Measurements from ENCODE around the gene CAPN13. TPM values are rescaled to one million over a fixed set of nuclear protein-coding genes. Genes with fewer than 3 reads are reported as not detected.

Gene CAPN13
- polyA plus RNA-seq, 1 of the 3 experiments (the other 2 are of a cell fraction), result not detected

- Histone ChIP-seq H3K4me2 (no peak overlapping the region), H3K79me2 (ENCODE audit: insufficient read depth) (no peaks in the 10 kb centered on the region), H3K27me3 (ENCODE audit: insufficient read depth) (no peaks in the 10 kb centered on the region), H4K20me1 (ENCODE audit: insufficient read depth) (no peaks in the 10 kb centered on the region), H3K27ac (ENCODE audit: low read depth in 2 of 2, low read length in 1 of 2) (no peak overlapping the region), H3F3A (replicated peaks; ENCODE audit: insufficient read depth) (no peaks in the 10 kb centered on the region), H3K9ac (no peak overlapping the region), H3K4me3 (ENCODE audit: low read depth in 2 of 2, low read length in 1 of 2) (no peak overlapping the region; a peak in 1 of 4 replicates), H3K9me2 (no peaks in the 10 kb centered on the region), H3K36me3 (replicated peaks in 1 of 2; ENCODE audit: control insufficient read depth in 1 of 2, insufficient read depth in 2 of 2, low read length in 1 of 2) (no peaks in the 10 kb centered on the region), H2AFZ (ENCODE audit: low read depth) (no peak overlapping the region), H3K4me1 (ENCODE audit: control insufficient read depth in 1 of 2, insufficient read depth in 2 of 2, low read depth in 1 of 2, low read length in 1 of 2) (peaks cover 0 to 4% of the 10 kb centered on the region in 2 experiments; a peak in 1 of 4 replicates), H3K9me3 (peaks cover 11% of the 10 kb centered on the region; the same call in 1 of the 2 replicates)
- 63% methylated on average over 12 of the region's 12 CpGs for WGBS (ENCODE audit: low lambda C conversion rate)
- ChIA-PET CTCF (interaction anchor here (0.5 to 16.8 kb wide), 75 partner anchors 7 to 645 kb away, joined by 3 to 573 read pairs (median 4); partner anchors contain the start of genes LBH and LCLAT1), POLR2A (no interaction called here)
- DNase-seq, result peak; percentile 79
- TF ChIP-seq SMC3 (IDR thresholded peaks at IDR 0.05; ENCODE audit: low read depth, low read length) (peak; percentile 100), GABPA (IDR thresholded peaks at IDR 0.05; ENCODE audit: low read depth) (no peak), RAD21 (IDR thresholded peaks at IDR 0.05; ENCODE audit: low read length) (peak; percentile 100), YY1 (IDR thresholded peaks at IDR 0.05; ENCODE audit: low read depth) (no peak), JUND (IDR thresholded peaks at IDR 0.05) (no peak), RCOR1 (IDR thresholded peaks at IDR 0.05; ENCODE audit: low read length) (no peak), NFIC (IDR thresholded peaks at IDR 0.05; ENCODE audit: borderline replicate concordance) (no peak), POLR2AphosphoS5 (IDR thresholded peaks at IDR 0.05; ENCODE audit: low read depth, low read length) (no peak), FOXM1 (IDR thresholded peaks at IDR 0.05; ENCODE audit: low read depth) (no peak), TEAD4 (IDR thresholded peaks at IDR 0.05; ENCODE audit: borderline replicate concordance, insufficient read depth) (no peak), EZH2phosphoT487 (IDR thresholded peaks at IDR 0.05; ENCODE audit: borderline replicate concordance, low read depth) (no peak), PBX3 (IDR thresholded peaks at IDR 0.05) (no peak), REST (IDR thresholded peaks at IDR 0.05; ENCODE audit: low read depth, low read length) (no peak), ZBTB33 (IDR thresholded peaks at IDR 0.05; ENCODE audit: borderline replicate concordance, low read depth) (no peak), FOSL2 (IDR thresholded peaks at IDR 0.05; ENCODE audit: borderline replicate concordance, low read depth) (no peak), GATA2 (CRISPR knock-in tag; IDR thresholded peaks at IDR 0.05) (no peak), TCF12 (IDR thresholded peaks at IDR 0.05) (no peak), MEF2A (IDR thresholded peaks at IDR 0.05; ENCODE audit: borderline replicate concordance, low read depth) (no peak), RXRA (IDR thresholded peaks at IDR 0.05; ENCODE audit: borderline replicate concordance, low read depth) (no peak), USF1 (IDR thresholded peaks at IDR 0.05; ENCODE audit: borderline replicate concordance, low read depth) (no peak), FOXJ3 (CRISPR knock-in tag; IDR thresholded peaks at IDR 0.05) (no peak), CHD2 (IDR thresholded peaks at IDR 0.05; ENCODE audit: low read length, partially characterized antibody) (no peak), ELF1 (IDR thresholded peaks at IDR 0.05) (no peak), MAX (IDR thresholded peaks at IDR 0.05; ENCODE audit: low read depth) (no peak), IRF3 (IDR thresholded peaks at IDR 0.05; ENCODE audit: low read depth, low read length) (no peak), TAF1 (IDR thresholded peaks at IDR 0.05; ENCODE audit: borderline replicate concordance, low read depth, low read length) (no peak)
Observed at GRCh38 chr2:30706534-30707303, 100.5 kb downstream of the CAPN13 start.

Data from SK-N-SH (cell line).